HepG2 (cell line): Measurements from ENCODE around the gene NDUFAF8. TPM values are rescaled to one million over a fixed set of nuclear protein-coding genes. Genes with fewer than 3 reads are reported as not detected.
A peak's percentile ranks its signal among the peaks of the same experiment; 100 is the strongest.

Experiments
- AGO2 ChIP-seq: fragments of 200-400 bp; formaldehyde crosslinking; optimal IDR thresholded peaks from 2 replicates; pipeline ENCODE3; 2017; ENCODE audit warnings: mild to moderate bottlenecking, low read depth, low read length, moderate library complexity
- ASH2L ChIP-seq: fragments of 300-600, 200-600 bp; sonication (generic); IDR thresholded peaks from 2 replicates; pipeline ENCODE4 v1.7.0; 2017; ENCODE audit warnings: low read depth, mild to moderate bottlenecking, moderate library complexity, mixed read lengths, low read length; ENCODE audit not compliant: insufficient read length
- CAMTA2 ChIP-seq: sonication (generic); formaldehyde crosslinking; IDR thresholded peaks from 2 replicates; pipeline ENCODE4 v1.4.0; 2020; ENCODE audit warnings: mild to moderate bottlenecking, missing genetic modification reagents, borderline replicate concordance
- DR1 ChIP-seq: sonication (generic); formaldehyde crosslinking; IDR thresholded peaks from 2 replicates; pipeline ENCODE4 v1.8.0; 2021; ENCODE audit warnings: mild to moderate bottlenecking, missing genetic modification reagents, inconsistent platforms
- ISX ChIP-seq: sonication (generic); formaldehyde crosslinking; conservative IDR thresholded peaks from 2 replicates; pipeline ENCODE4 v1.5.0; 2020; ENCODE audit warnings: missing genetic modification reagents
- KDM4B ChIP-seq: sonication (generic); formaldehyde crosslinking; IDR thresholded peaks from 2 replicates; pipeline ENCODE4 v1.4.0; 2020; ENCODE audit warnings: missing genetic modification reagents
- MAFG ChIP-seq: sonication (generic); formaldehyde crosslinking; IDR thresholded peaks from 2 replicates; pipeline ENCODE4 v1.5.1; 2020; ENCODE audit warnings: mild to moderate bottlenecking, missing genetic modification reagents
- MIXL1 ChIP-seq: IDR thresholded peaks from 2 replicates; pipeline ENCODE4 v1.6.1; 2016
- NFKB2 ChIP-seq: sonication (generic); formaldehyde crosslinking; IDR thresholded peaks from 2 replicates; pipeline ENCODE4 v1.4.0; 2020; ENCODE audit warnings: missing genetic modification reagents, borderline replicate concordance
- NR2F2 ChIP-seq: IDR thresholded peaks from 2 replicates; pipeline ENCODE4 v1.6.1; 2012; ENCODE audit warnings: low read depth, inconsistent platforms, borderline replicate concordance
- SCMH1 ChIP-seq: sonication (generic); formaldehyde crosslinking; IDR thresholded peaks from 2 replicates; pipeline ENCODE4 v1.9.0; 2021; ENCODE audit warnings: missing genetic modification reagents, mild to moderate bottlenecking, borderline replicate concordance
- SSRP1 ChIP-seq: IDR thresholded peaks from 2 replicates; pipeline ENCODE4 v1.6.1; 2016; ENCODE audit warnings: control low read depth
- STAG1 ChIP-seq: sonication (generic); formaldehyde crosslinking; IDR thresholded peaks from 2 replicates; pipeline ENCODE4 v1.4.0; 2020; ENCODE audit warnings: missing genetic modification reagents
- ZFP62 ChIP-seq: sonication (generic); formaldehyde crosslinking; IDR thresholded peaks from 2 replicates; pipeline ENCODE4 v1.4.0; 2020; ENCODE audit warnings: missing genetic modification reagents
- ZNF101 ChIP-seq: sonication (generic); formaldehyde crosslinking; IDR thresholded peaks from 2 replicates; pipeline ENCODE4 v1.4.0; 2020; ENCODE audit warnings: mild to moderate bottlenecking, low read depth, missing genetic modification reagents, borderline replicate concordance
- ZNF207 ChIP-seq: fragments of 450-650 bp; IDR thresholded peaks from 2 replicates; pipeline ENCODE4 v1.6.1; 2016; ENCODE audit warnings: antibody characterized with exemption, borderline replicate concordance
- ZNF263 ChIP-seq: sonication (generic); formaldehyde crosslinking; IDR thresholded peaks from 2 replicates; pipeline ENCODE4 v1.4.0; 2020; ENCODE audit warnings: missing genetic modification reagents
- ZNF549 ChIP-seq: sonication (generic); formaldehyde crosslinking; IDR thresholded peaks from 2 replicates; pipeline ENCODE4 v1.5.0; 2020; ENCODE audit warnings: missing genetic modification reagents
- polyA plus RNA-seq, 8 experiments: library from polyadenylated mRNA; depleted of rRNA in 3 of 8; stranded (reverse) in 7 of 8; unstranded in 1 of 8; fragments of >200 nt; fragmentation: Illumina TruSeq in 4 of 8; extraction: Trizol in 4 of 8; gene quantifications; 2 replicates each; pipeline versions ENCODE4 v1.2.1 to v1.2.3, GENCODE V29; 2011 to 2016; ENCODE audit warnings: low read depth in 4 of 8, missing spikeins in 1 of 8, mixed read lengths in 1 of 8; ENCODE audit not compliant: insufficient read depth in 1 of 8
- total RNA-seq, 5 experiments: library from RNA; depleted of rRNA; stranded (reverse); fragments of >200 nt; fragmentation: Illumina TruSeq; extraction: Trizol; gene quantifications; 2 replicates each; pipeline ENCODE4 v1.2.3, GENCODE V29; 2016; ENCODE audit warnings: low read depth in 1 of 5
- TF ChIP-seq, protein P1 (sequence below): sonication (generic); formaldehyde crosslinking; IDR thresholded peaks from 2 replicates; pipeline ENCODE4 v1.4.0; 2020; ENCODE audit warnings: missing genetic modification reagents
- TF ChIP-seq, protein P2 (sequence below): sonication (generic); formaldehyde crosslinking; IDR thresholded peaks from 2 replicates; pipeline ENCODE4 v1.8.0; 2022; ENCODE audit warnings: mild to moderate bottlenecking, missing genetic modification reagents
- TF ChIP-seq, protein P3 (sequence below): sonication (generic); formaldehyde crosslinking; IDR thresholded peaks from 2 replicates; pipeline ENCODE4 v1.8.1; 2023; ENCODE audit warnings: mild to moderate bottlenecking, missing genetic modification reagents
- TF ChIP-seq, protein P4 (sequence below): sonication (generic); formaldehyde crosslinking; IDR thresholded peaks from 2 replicates; pipeline ENCODE4 v1.5.0; 2020; ENCODE audit warnings: missing genetic modification reagents, mild to moderate bottlenecking, borderline replicate concordance

Gene NDUFAF8
- total and polyA plus RNA-seq, 2 of the 13 experiments (the other 11 are each of a cell fraction or from before 2014, with no cell fraction given) = 75.6 to 233 TPM

DNA sequence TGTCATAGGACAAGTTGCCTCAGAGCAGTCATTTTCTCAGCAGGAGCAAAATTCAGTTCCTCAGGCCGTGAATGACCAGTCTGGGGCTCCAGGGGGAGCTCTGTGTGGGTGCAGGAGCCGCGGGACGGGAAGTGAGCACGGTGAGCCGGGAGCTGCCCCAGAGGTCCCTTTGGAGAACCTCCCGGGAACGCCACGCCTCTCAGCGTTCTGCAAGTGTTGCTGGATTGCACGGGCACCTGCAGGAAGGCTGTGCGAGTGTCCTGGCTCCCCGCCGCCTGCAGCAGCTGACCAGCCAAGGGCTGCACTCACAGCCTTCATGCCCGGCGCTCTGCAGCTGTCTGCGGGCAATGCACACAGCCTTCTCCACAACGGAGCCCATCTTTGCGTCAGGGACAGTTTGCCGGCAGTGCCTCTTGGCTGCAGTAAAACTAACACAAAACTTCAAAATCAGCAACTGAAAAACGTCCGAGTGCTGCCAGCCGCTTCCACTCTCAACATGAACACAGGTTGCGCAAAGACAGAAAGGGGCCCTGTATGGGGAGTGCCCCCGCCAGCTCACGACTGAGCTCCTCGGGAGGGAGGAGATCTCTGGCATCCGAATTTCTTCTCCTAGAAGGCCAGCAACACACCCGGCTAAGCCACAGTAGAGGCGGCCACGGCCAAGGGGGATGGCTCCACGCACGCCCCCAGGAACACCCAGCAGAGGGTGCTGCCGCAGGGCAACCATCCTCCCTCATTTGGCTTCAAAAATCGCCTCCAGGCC is 16.0 kb downstream of the NDUFAF8 start (continued):
- TF ChIP-seq, protein P1, sequence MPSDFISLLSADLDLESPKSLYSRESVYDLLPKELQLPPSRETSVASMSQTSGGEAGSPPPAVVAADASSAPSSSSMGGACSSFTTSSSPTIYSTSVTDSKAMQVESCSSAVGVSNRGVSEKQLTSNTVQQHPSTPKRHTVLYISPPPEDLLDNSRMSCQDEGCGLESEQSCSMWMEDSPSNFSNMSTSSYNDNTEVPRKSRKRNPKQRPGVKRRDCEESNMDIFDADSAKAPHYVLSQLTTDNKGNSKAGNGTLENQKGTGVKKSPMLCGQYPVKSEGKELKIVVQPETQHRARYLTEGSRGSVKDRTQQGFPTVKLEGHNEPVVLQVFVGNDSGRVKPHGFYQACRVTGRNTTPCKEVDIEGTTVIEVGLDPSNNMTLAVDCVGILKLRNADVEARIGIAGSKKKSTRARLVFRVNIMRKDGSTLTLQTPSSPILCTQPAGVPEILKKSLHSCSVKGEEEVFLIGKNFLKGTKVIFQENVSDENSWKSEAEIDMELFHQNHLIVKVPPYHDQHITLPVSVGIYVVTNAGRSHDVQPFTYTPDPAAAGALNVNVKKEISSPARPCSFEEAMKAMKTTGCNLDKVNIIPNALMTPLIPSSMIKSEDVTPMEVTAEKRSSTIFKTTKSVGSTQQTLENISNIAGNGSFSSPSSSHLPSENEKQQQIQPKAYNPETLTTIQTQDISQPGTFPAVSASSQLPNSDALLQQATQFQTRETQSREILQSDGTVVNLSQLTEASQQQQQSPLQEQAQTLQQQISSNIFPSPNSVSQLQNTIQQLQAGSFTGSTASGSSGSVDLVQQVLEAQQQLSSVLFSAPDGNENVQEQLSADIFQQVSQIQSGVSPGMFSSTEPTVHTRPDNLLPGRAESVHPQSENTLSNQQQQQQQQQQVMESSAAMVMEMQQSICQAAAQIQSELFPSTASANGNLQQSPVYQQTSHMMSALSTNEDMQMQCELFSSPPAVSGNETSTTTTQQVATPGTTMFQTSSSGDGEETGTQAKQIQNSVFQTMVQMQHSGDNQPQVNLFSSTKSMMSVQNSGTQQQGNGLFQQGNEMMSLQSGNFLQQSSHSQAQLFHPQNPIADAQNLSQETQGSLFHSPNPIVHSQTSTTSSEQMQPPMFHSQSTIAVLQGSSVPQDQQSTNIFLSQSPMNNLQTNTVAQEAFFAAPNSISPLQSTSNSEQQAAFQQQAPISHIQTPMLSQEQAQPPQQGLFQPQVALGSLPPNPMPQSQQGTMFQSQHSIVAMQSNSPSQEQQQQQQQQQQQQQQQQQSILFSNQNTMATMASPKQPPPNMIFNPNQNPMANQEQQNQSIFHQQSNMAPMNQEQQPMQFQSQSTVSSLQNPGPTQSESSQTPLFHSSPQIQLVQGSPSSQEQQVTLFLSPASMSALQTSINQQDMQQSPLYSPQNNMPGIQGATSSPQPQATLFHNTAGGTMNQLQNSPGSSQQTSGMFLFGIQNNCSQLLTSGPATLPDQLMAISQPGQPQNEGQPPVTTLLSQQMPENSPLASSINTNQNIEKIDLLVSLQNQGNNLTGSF (CRISPR knock-in tag) = no peak
- no peak for TF ChIP-seq ISX (CRISPR knock-in tag)
- no peak for TF ChIP-seq ZNF101
- TF ChIP-seq, protein P2, sequence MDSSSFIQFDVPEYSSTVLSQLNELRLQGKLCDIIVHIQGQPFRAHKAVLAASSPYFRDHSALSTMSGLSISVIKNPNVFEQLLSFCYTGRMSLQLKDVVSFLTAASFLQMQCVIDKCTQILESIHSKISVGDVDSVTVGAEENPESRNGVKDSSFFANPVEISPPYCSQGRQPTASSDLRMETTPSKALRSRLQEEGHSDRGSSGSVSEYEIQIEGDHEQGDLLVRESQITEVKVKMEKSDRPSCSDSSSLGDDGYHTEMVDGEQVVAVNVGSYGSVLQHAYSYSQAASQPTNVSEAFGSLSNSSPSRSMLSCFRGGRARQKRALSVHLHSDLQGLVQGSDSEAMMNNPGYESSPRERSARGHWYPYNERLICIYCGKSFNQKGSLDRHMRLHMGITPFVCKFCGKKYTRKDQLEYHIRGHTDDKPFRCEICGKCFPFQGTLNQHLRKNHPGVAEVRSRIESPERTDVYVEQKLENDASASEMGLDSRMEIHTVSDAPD (CRISPR knock-in tag) = no peak
- no peak for TF ChIP-seq MIXL1 (CRISPR knock-in tag)
- TF ChIP-seq ZNF549 (CRISPR knock-in tag) = no peak
- TF ChIP-seq KDM4B (CRISPR knock-in tag) = no peak
- no peak for TF ChIP-seq SSRP1 (CRISPR knock-in tag)
- peak; percentile 47; the same call in 1 of the 2 replicates for TF ChIP-seq DR1
- TF ChIP-seq, protein P3, sequence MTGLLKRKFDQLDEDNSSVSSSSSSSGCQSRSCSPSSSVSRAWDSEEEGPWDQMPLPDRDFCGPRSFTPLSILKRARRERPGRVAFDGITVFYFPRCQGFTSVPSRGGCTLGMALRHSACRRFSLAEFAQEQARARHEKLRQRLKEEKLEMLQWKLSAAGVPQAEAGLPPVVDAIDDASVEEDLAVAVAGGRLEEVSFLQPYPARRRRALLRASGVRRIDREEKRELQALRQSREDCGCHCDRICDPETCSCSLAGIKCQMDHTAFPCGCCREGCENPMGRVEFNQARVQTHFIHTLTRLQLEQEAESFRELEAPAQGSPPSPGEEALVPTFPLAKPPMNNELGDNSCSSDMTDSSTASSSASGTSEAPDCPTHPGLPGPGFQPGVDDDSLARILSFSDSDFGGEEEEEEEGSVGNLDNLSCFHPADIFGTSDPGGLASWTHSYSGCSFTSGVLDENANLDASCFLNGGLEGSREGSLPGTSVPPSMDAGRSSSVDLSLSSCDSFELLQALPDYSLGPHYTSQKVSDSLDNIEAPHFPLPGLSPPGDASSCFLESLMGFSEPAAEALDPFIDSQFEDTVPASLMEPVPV (CRISPR knock-in tag) = no peak
- no peak for TF ChIP-seq ASH2L
- TF ChIP-seq ZNF263 (CRISPR knock-in tag) = peak; percentile 59; the same call in 1 of the 2 replicates
- TF ChIP-seq STAG1 (CRISPR knock-in tag) = peak; percentile 56
- TF ChIP-seq NFKB2 (CRISPR knock-in tag) = 0 out of 2 replicates have a peak, but pooled peaks have one; percentile 34
- TF ChIP-seq CAMTA2 (CRISPR knock-in tag) = no peak
- TF ChIP-seq AGO2 = peak; percentile 60
- TF ChIP-seq SCMH1 (CRISPR knock-in tag) = no peak
- TF ChIP-seq ZFP62 = no peak
- no peak for TF ChIP-seq MAFG (CRISPR knock-in tag)
- TF ChIP-seq, protein P4, sequence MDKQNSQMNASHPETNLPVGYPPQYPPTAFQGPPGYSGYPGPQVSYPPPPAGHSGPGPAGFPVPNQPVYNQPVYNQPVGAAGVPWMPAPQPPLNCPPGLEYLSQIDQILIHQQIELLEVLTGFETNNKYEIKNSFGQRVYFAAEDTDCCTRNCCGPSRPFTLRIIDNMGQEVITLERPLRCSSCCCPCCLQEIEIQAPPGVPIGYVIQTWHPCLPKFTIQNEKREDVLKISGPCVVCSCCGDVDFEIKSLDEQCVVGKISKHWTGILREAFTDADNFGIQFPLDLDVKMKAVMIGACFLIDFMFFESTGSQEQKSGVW (CRISPR knock-in tag) = no peak
- no peak for TF ChIP-seq NR2F2
- no peak for TF ChIP-seq ZNF207
